ENCODE measurements around the gene MICAL3. TPM values are rescaled to one million over a fixed set of nuclear protein-coding genes. Genes with fewer than 3 reads are reported as not detected.
"Not testable (repeated sequence)": the region's sequence is repeated elsewhere in the genome, so short reads cannot be mapped to it uniquely, and the experiment has no call there.

Gene MICAL3
- polyA plus RNA-seq (28.1 and 30.4 TPM in 2 replicates), polyA minus RNA-seq (83.8 and 92.1 TPM in 2 replicates)

- Histone ChIP-seq H3K4me3 (ENCODE audit: low read length) (peak within 1 kb of the TSS; percentile 93), H3K27ac (ENCODE audit: low read length) (peak within 1 kb of the TSS; percentile 93), H4K20me1 (ENCODE audit: insufficient read depth) (no peaks in the 10 kb centered on the region), H3K36me3 (ENCODE audit: insufficient read depth, low read length) (peaks cover 6% of the 10 kb centered on the region), H3K9ac (ENCODE audit: low read length) (peak within 1 kb of the TSS; percentile 96), H2AFZ (ENCODE audit: low read depth, low read length) (peak within 1 kb of the TSS; percentile 83), H3K9me2 (ENCODE audit: insufficient read depth, low read length) (no peaks in the 10 kb centered on the region), H3F3A (ENCODE audit: insufficient read depth, low read length, poor library complexity, severe bottlenecking) (no peaks in the 10 kb centered on the region), H3K4me2 (ENCODE audit: low read length) (peak within 1 kb of the TSS; percentile 81), H3K27me3 (ENCODE audit: insufficient read depth, low read depth, low read length) (peaks cover 16% of the 10 kb centered on the region), H3K79me2 (replicated peaks; ENCODE audit: insufficient read depth, low read length) (peaks cover 20% of the 10 kb centered on the region), H3K9me3 (ENCODE audit: low read length) (no peaks in the 10 kb centered on the region)
- peak; percentile 72 for TF ChIP-seq RAD21 (conservative IDR thresholded peaks at IDR 0.05)
- TF ChIP-seq EZH2 (IDR thresholded peaks at IDR 0.05; ENCODE audit: borderline replicate concordance, insufficient read depth, low read length, poor library complexity, severe bottlenecking), result no peak
- no peak for TF ChIP-seq TAF1 (IDR thresholded peaks at IDR 0.05; ENCODE audit: low read depth)
- TF ChIP-seq POLR2AphosphoS5 (IDR thresholded peaks at IDR 0.05), result peak; percentile 78
- TF ChIP-seq EP300 (conservative IDR thresholded peaks at IDR 0.05; ENCODE audit: poor library complexity, severe bottlenecking), result no peak
- TF ChIP-seq CTCF (IDR thresholded peaks at IDR 0.05; ENCODE audit: poor library complexity, severe bottlenecking), result peak; percentile 88
- TF ChIP-seq MXI1 (conservative IDR thresholded peaks at IDR 0.05; ENCODE audit: poor library complexity, severe bottlenecking), result peak; percentile 66
- TF ChIP-seq REST (IDR thresholded peaks at IDR 0.05; ENCODE audit: borderline replicate concordance), result peak; percentile 21
- peak; percentile 78 for TF ChIP-seq SMC3 (conservative IDR thresholded peaks at IDR 0.05; ENCODE audit: poor library complexity)
Measured at GRCh38 chr22:18024276-18024939, at the start of gene MICAL3. TSS of gene MICAL3 (minus strand) at chr22:18024561. CDS start at chr22:17906812, 117,749 bp downstream.

GRCh38 chr22:18073927-18074326, 49.6 kb upstream of the MICAL3 start:
- not testable (repeated sequence) for H2AFZ ChIP-seq (ENCODE audit: low read depth, low read length); H3K27me3 ChIP-seq (ENCODE audit: insufficient read depth, low read depth, low read length); H4K20me1 ChIP-seq (ENCODE audit: insufficient read depth); H3F3A ChIP-seq (ENCODE audit: insufficient read depth, low read length, poor library complexity, severe bottlenecking); H3K36me3 ChIP-seq (ENCODE audit: insufficient read depth, low read length); H3K9me3 ChIP-seq (ENCODE audit: low read length); H3K4me3 ChIP-seq (ENCODE audit: low read length); H3K9me2 ChIP-seq (ENCODE audit: insufficient read depth, low read length); H3K27ac ChIP-seq (ENCODE audit: low read length); H3K79me2 ChIP-seq (replicated peaks; ENCODE audit: insufficient read depth, low read length); H3K9ac ChIP-seq (ENCODE audit: low read length); H3K4me2 ChIP-seq (ENCODE audit: low read length)

All from neural cell (in vitro differentiated cells).